H1 (cell line): ENCODE measurements around the gene ST6GALNAC3. TPM values are rescaled to one million over a fixed set of nuclear protein-coding genes. Genes with fewer than 3 reads are reported as not detected.

Source experiments
- BACH1 ChIP-seq: IDR thresholded peaks from 2 replicates; pipeline ENCODE4 v1.6.1; 2012; ENCODE audit warnings: low read length, improper control_type of control experiment
- BCL11A ChIP-seq, 2 experiments: IDR thresholded peaks; one replicate each; pipeline ENCODE4 v1.6.1; 2011; ENCODE audit warnings: low read depth in 2 of 2, low read length in 2 of 2, mild to moderate bottlenecking in 2 of 2
- CEBPB ChIP-seq: IDR thresholded peaks from 2 replicates; pipeline ENCODE4 v1.6.1; 2012; ENCODE audit warnings: low read depth, low read length
- EGR1 ChIP-seq: IDR thresholded peaks from 2 replicates; pipeline ENCODE4 v1.6.1; 2011; ENCODE audit warnings: low read depth, low read length, borderline replicate concordance
- GTF2F1 ChIP-seq: IDR thresholded peaks from 2 replicates; pipeline ENCODE4 v1.6.1; 2012; ENCODE audit warnings: low read depth, low read length, improper control_type of control experiment, borderline replicate concordance
- MAFK ChIP-seq: IDR thresholded peaks from 2 replicates; pipeline ENCODE4 v1.6.1; 2012; ENCODE audit warnings: low read depth, mild to moderate bottlenecking, improper control_type of control experiment, low read length
- NANOG ChIP-seq: IDR thresholded peaks from 2 replicates; pipeline ENCODE4 v1.6.1; 2011; ENCODE audit warnings: low read length, low read depth, mild to moderate bottlenecking, inconsistent platforms; ENCODE audit not compliant: insufficient read depth, poor library complexity, severe bottlenecking
- POLR2A ChIP-seq, 2 experiments: IDR thresholded peaks; 1 replicate in 1 of 2; 2 replicates in 1 of 2; pipeline ENCODE4 v1.6.1; 2011; ENCODE audit warnings: low read depth in 2 of 2, low read length in 2 of 2, mild to moderate bottlenecking in 2 of 2; ENCODE audit errors: control extremely low read depth in 1 of 2
- POLR2AphosphoS5 ChIP-seq: IDR thresholded peaks from 2 replicates; pipeline ENCODE4 v1.6.1; 2011; ENCODE audit warnings: low read depth, low read length
- RBBP5 ChIP-seq: IDR thresholded peaks from 2 replicates; pipeline ENCODE4 v1.7.1; 2012; ENCODE audit warnings: low read depth, mild to moderate bottlenecking, inconsistent platforms, low read length, moderate library complexity, borderline replicate concordance
- SIN3A ChIP-seq, 2 experiments: IDR thresholded peaks in 1 of 2; conservative IDR thresholded peaks in 1 of 2; 2 replicates each; pipeline ENCODE4 v1.6.1; 2011 to 2012; ENCODE audit warnings: low read length in 2 of 2, improper control_type of control experiment in 1 of 2, low read depth in 1 of 2, mild to moderate bottlenecking in 1 of 2
- SP1 ChIP-seq: IDR thresholded peaks from 2 replicates; pipeline ENCODE4 v1.6.1; 2011; ENCODE audit warnings: low read depth, low read length
- polyA plus RNA-seq, 7 experiments: library from polyadenylated mRNA; depleted of rRNA in 3 of 7; stranded (reverse) in 5 of 7; unstranded in 2 of 7; fragments of >200 nt in 5 of 7; fragments of 200-250 nt in 2 of 7; gene quantifications; 1 replicate in 5 of 7; 2 replicates in 1 of 7; 4 replicates in 1 of 7; pipeline versions ENCODE4 v1.2.1 to v1.2.3, GENCODE V29; 2011 to 2013; ENCODE audit warnings: missing spikeins in 2 of 7, mixed read lengths in 2 of 7
- total RNA-seq: library from RNA; stranded (reverse); fragmentation: NEBNext Ultra II Directional; extraction: Animal tissue kit (Norgen Biotek cat#: 25700); gene quantifications from 2 replicates; pipeline ENCODE4 v1.2.1, GENCODE V29; 2021
- TF ChIP-seq, protein P1 (sequence below): fragments of 300-600 bp; sonication (generic); IDR thresholded peaks from 2 replicates; pipeline ENCODE4 v1.7.1; 2012; ENCODE audit warnings: low read length, moderate library complexity, mild to moderate bottlenecking, inconsistent platforms; ENCODE audit not compliant: insufficient replicate concordance

The ST6GALNAC3 gene
- total and polyA plus RNA-seq, 2 of the 8 experiments (the other 6 are each of a cell fraction or from before 2014, with no cell fraction given) = 4.9 to 19.0 TPM

DNA sequence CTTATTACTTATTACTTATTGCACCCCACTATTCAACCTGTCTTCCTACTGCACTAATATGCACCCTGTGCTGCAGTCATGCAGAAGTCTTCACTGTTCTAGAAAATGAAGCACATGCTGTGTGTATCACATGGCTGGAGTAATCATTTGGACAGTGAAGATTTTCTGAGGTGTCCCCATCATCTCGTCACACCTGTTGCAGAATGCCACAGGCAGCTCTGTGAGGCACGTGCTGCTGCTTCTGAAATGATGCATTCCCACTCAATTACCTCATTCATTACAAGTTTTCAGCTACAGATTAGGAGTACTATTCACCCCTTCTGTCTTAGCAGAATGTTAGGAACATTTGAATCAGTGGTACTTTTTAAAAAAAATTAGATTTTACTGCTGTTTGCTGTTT is 467.1 kb downstream of the ST6GALNAC3 start (continued):
- TF ChIP-seq, protein P1, sequence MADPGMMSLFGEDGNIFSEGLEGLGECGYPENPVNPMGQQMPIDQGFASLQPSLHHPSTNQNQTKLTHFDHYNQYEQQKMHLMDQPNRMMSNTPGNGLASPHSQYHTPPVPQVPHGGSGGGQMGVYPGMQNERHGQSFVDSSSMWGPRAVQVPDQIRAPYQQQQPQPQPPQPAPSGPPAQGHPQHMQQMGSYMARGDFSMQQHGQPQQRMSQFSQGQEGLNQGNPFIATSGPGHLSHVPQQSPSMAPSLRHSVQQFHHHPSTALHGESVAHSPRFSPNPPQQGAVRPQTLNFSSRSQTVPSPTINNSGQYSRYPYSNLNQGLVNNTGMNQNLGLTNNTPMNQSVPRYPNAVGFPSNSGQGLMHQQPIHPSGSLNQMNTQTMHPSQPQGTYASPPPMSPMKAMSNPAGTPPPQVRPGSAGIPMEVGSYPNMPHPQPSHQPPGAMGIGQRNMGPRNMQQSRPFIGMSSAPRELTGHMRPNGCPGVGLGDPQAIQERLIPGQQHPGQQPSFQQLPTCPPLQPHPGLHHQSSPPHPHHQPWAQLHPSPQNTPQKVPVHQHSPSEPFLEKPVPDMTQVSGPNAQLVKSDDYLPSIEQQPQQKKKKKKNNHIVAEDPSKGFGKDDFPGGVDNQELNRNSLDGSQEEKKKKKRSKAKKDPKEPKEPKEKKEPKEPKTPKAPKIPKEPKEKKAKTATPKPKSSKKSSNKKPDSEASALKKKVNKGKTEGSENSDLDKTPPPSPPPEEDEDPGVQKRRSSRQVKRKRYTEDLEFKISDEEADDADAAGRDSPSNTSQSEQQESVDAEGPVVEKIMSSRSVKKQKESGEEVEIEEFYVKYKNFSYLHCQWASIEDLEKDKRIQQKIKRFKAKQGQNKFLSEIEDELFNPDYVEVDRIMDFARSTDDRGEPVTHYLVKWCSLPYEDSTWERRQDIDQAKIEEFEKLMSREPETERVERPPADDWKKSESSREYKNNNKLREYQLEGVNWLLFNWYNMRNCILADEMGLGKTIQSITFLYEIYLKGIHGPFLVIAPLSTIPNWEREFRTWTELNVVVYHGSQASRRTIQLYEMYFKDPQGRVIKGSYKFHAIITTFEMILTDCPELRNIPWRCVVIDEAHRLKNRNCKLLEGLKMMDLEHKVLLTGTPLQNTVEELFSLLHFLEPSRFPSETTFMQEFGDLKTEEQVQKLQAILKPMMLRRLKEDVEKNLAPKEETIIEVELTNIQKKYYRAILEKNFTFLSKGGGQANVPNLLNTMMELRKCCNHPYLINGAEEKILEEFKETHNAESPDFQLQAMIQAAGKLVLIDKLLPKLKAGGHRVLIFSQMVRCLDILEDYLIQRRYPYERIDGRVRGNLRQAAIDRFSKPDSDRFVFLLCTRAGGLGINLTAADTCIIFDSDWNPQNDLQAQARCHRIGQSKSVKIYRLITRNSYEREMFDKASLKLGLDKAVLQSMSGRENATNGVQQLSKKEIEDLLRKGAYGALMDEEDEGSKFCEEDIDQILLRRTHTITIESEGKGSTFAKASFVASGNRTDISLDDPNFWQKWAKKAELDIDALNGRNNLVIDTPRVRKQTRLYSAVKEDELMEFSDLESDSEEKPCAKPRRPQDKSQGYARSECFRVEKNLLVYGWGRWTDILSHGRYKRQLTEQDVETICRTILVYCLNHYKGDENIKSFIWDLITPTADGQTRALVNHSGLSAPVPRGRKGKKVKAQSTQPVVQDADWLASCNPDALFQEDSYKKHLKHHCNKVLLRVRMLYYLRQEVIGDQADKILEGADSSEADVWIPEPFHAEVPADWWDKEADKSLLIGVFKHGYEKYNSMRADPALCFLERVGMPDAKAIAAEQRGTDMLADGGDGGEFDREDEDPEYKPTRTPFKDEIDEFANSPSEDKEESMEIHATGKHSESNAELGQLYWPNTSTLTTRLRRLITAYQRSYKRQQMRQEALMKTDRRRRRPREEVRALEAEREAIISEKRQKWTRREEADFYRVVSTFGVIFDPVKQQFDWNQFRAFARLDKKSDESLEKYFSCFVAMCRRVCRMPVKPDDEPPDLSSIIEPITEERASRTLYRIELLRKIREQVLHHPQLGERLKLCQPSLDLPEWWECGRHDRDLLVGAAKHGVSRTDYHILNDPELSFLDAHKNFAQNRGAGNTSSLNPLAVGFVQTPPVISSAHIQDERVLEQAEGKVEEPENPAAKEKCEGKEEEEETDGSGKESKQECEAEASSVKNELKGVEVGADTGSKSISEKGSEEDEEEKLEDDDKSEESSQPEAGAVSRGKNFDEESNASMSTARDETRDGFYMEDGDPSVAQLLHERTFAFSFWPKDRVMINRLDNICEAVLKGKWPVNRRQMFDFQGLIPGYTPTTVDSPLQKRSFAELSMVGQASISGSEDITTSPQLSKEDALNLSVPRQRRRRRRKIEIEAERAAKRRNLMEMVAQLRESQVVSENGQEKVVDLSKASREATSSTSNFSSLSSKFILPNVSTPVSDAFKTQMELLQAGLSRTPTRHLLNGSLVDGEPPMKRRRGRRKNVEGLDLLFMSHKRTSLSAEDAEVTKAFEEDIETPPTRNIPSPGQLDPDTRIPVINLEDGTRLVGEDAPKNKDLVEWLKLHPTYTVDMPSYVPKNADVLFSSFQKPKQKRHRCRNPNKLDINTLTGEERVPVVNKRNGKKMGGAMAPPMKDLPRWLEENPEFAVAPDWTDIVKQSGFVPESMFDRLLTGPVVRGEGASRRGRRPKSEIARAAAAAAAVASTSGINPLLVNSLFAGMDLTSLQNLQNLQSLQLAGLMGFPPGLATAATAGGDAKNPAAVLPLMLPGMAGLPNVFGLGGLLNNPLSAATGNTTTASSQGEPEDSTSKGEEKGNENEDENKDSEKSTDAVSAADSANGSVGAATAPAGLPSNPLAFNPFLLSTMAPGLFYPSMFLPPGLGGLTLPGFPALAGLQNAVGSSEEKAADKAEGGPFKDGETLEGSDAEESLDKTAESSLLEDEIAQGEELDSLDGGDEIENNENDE = no peak
- TF ChIP-seq POLR2AphosphoS5 (no peak), RBBP5 (no peak), CEBPB (no peak), BCL11A (IDR thresholded peaks at IDR 0.05; ENCODE audit: low read depth in 2 of 2, low read length in 2 of 2) (no peak), SP1 (no peak), POLR2A (IDR thresholded peaks at IDR 0.05; ENCODE audit: control extremely low read depth in 1 of 2, low read depth in 2 of 2, low read length in 2 of 2) (no peak), EGR1 (no peak), GTF2F1 (no peak), SIN3A (conservative IDR thresholded peaks at IDR 0.05 in 1 of 2, IDR thresholded peaks at IDR 0.05 in 1 of 2; ENCODE audit: low read depth in 1 of 2, low read length in 2 of 2) (no peak), BACH1 (no peak), MAFK (no peak), NANOG (no peak)
